ENCODE data around the gene CRKL.

CRKL gene

GRCh38 chr22:20909543-20910303 lies 7.5 kb upstream of the CRKL start:
- TF ChIP-seq CTCF (IDR thresholded peaks at IDR 0.05; ENCODE audit: borderline replicate concordance, control extremely low read depth, extremely low read depth, insufficient read depth, missing control alignments): no peak
- no peak for DNase-seq (ENCODE audit: low spot score)
- in situ Hi-C loops (cut with MboI; ENCODE audit: low sequenced_read_pairs, unreplicated experiment): no loop called here

- no peak for DNase-seq (ENCODE audit: low spot score)
- TF ChIP-seq CTCF (IDR thresholded peaks at IDR 0.05; ENCODE audit: borderline replicate concordance, control extremely low read depth, extremely low read depth, insufficient read depth, missing control alignments): no peak
- in situ Hi-C loops (cut with MboI; ENCODE audit: low sequenced_read_pairs, unreplicated experiment): no loop called here
Measured at GRCh38 chr22:20912494-20912893, 4.7 kb upstream of the CRKL start.

- no peak for DNase-seq (ENCODE audit: low spot score)
- in situ Hi-C loops (cut with MboI; ENCODE audit: low sequenced_read_pairs, unreplicated experiment): no loop called here
Measured at GRCh38 chr22:20918663-20919218, 1.5 kb downstream of the CRKL start.

GRCh38 chr22:20919718-20920117 lies 2.5 kb downstream of the CRKL start:
- no peak for DNase-seq (ENCODE audit: low spot score)
- in situ Hi-C loops (cut with MboI; ENCODE audit: low sequenced_read_pairs, unreplicated experiment): no loop called here
- no peak for TF ChIP-seq CTCF (IDR thresholded peaks at IDR 0.05; ENCODE audit: borderline replicate concordance, control extremely low read depth, extremely low read depth, insufficient read depth, missing control alignments)

More at GRCh38 chr22:20918663-20919218, 1.5 kb downstream of the CRKL start:
- TF ChIP-seq CTCF (IDR thresholded peaks at IDR 0.05; ENCODE audit: borderline replicate concordance, control extremely low read depth, extremely low read depth, insufficient read depth, missing control alignments): no peak

GRCh38 chr22:20920881-20921203 lies 3.6 kb downstream of the CRKL start:
- in situ Hi-C loops (cut with MboI; ENCODE audit: low sequenced_read_pairs, unreplicated experiment): no loop called here
- no peak for DNase-seq (ENCODE audit: low spot score)
- no peak for TF ChIP-seq CTCF (IDR thresholded peaks at IDR 0.05; ENCODE audit: borderline replicate concordance, control extremely low read depth, extremely low read depth, insufficient read depth, missing control alignments)

- DNase-seq (ENCODE audit: low spot score): no peak
- in situ Hi-C loops (cut with MboI; ENCODE audit: low sequenced_read_pairs, unreplicated experiment): no loop called here
- no peak for TF ChIP-seq CTCF (IDR thresholded peaks at IDR 0.05; ENCODE audit: borderline replicate concordance, control extremely low read depth, extremely low read depth, insufficient read depth, missing control alignments)
Measured at GRCh38 chr22:20922141-20922751, 5.0 kb downstream of the CRKL start.
